Mesodermal cell (in vitro differentiated cells): ENCODE measurements around the gene PIGC.

Source experiments
- H3K27ac ChIP-seq: 2 replicates; pipeline ENCODE4 v1.7.0; 2013; ENCODE audit warnings: mild to moderate bottlenecking, low read depth, low read length, moderate library complexity; ENCODE audit not compliant: severe bottlenecking
- H3K36me3 ChIP-seq: 2 replicates; pipeline ENCODE4 v1.7.1; 2013; ENCODE audit warnings: mild to moderate bottlenecking, low read length, moderate library complexity; ENCODE audit not compliant: control insufficient read depth, insufficient read depth
- H3K4me1 ChIP-seq: one replicate; pipeline ENCODE4 v1.7.1; 2013; ENCODE audit warnings: mild to moderate bottlenecking, low read length; ENCODE audit not compliant: insufficient read depth, control insufficient read depth, poor library complexity, severe bottlenecking
- H3K4me3 ChIP-seq: 2 replicates; pipeline ENCODE4 v1.7.0; 2013; ENCODE audit warnings: low read length, control low read depth, mild to moderate bottlenecking; ENCODE audit not compliant: insufficient read depth, poor library complexity, severe bottlenecking; ENCODE audit errors: extremely low read depth
- H3K9me3 ChIP-seq: 2 replicates; pipeline ENCODE4 v1.7.1; 2013; ENCODE audit warnings: mild to moderate bottlenecking, low read length, moderate library complexity; ENCODE audit not compliant: control insufficient read depth
- WGBS, 2 experiments: methylation state at CpG; one replicate each; pipeline ENCODE4 v1.1.5; 2013; ENCODE audit warnings: missing lambda C conversion rate in 2 of 2; ENCODE audit not compliant: insufficient coverage in 2 of 2; 5-methylcytosine and 5-hydroxymethylcytosine counted together

The PIGC gene

DNA sequence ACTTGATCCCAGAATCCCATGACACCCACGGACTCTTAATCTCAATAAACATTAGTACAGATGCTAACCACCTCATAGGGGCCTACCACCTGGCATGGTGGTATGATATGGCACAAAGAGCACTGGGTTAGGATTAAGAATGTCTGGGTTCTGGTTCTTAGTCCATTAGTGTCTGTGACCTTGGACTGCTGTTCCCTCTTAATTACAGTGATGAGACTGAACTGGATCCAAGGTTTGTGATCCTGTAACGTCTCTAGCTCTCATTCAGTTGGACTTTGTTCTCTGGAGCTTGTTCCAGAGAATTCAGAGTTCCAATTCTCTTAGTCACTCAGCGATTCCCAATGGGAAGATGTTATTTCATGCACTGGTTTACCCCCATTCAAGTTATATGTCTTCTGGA, 23.6 kb upstream of the PIGC start:
- no peak overlapping the region for H3K4me3 ChIP-seq
- WGBS, 2 experiments = 33 to 70% methylated on average over 1 to 2 of the region's 3 CpGs
- no peak overlapping the region for H3K27ac ChIP-seq
- peaks cover 19% of the 10 kb centered on the region for H3K4me1 ChIP-seq
- no peaks in the 10 kb centered on the region for H3K36me3 ChIP-seq
- no peaks in the 10 kb centered on the region for H3K9me3 ChIP-seq

DNA sequence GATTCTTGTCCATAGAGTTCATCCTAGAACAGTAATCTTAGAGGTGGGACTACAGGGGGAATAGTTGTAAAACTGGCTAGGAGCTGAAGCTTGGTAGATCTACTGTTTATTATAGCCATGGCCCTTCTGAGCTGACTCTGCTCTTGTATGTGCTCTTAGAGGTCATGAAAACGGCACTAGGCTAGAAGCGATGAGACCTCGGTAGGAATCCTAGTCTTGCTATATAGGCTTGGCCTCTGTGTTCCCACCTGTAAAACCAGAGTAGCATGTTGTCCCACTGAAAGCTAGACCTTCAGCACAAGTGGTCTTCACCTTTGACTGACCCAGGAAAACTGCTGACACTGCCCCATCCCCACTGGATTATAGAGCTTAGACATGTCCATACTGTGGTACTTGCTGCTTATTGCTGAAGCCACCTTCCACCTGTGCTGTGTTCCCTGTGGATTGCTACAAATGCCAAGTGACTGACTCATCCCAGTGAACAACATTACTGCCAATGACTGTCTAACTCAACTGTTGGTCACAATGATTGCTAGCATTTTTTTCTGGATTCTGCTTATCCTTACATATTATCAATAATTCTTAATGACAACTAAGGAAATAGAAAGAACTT, 23.0 kb upstream of the PIGC start:
- Histone ChIP-seq H3K4me3 (no peak overlapping the region), H3K4me1 (peaks cover 19% of the 10 kb centered on the region), H3K36me3 (no peaks in the 10 kb centered on the region), H3K9me3 (no peaks in the 10 kb centered on the region), H3K27ac (no peak overlapping the region)
- 96% methylated on average over 3 of the region's 3 CpGs for WGBS, 2 experiments

DNA sequence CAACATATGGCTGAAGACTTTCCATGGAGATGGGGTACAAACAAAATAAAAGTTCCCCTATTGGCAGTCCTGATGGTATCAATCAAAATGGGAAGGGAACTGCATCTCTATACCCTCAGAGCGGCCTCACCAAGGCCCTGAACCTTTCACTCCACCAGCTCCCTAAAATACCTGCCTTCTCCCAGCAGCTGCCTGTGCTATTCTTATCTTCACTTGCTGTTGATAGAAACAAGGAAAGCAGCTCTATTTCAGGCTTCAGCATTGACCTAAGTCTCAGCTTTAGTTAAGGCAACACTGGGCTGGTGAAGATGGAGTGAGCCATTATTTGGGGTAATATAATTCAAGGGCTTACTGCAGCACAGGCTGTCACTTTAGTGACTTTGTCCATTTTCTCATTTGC, 21.7 kb upstream of the PIGC start:
- Histone ChIP-seq H3K27ac (no peak overlapping the region), H3K36me3 (no peaks in the 10 kb centered on the region), H3K4me1 (peaks cover 26% of the 10 kb centered on the region), H3K9me3 (no peaks in the 10 kb centered on the region), H3K4me3 (no peak overlapping the region)
- WGBS, 2 experiments = 100% methylated on average over 1 of the region's 1 CpG

GRCh38 chr1:172460887-172461315, 17.0 kb upstream of the PIGC start:
- Histone ChIP-seq H3K4me1 (peaks cover 15% of the 10 kb centered on the region), H3K27ac (peak overlapping the region; percentile 56), H3K36me3 (no peaks in the 10 kb centered on the region), H3K9me3 (no peaks in the 10 kb centered on the region), H3K4me3 (no peak overlapping the region)
- WGBS, 2 experiments = 67 to 83% methylated on average over 1 of the region's 1 CpG

DNA sequence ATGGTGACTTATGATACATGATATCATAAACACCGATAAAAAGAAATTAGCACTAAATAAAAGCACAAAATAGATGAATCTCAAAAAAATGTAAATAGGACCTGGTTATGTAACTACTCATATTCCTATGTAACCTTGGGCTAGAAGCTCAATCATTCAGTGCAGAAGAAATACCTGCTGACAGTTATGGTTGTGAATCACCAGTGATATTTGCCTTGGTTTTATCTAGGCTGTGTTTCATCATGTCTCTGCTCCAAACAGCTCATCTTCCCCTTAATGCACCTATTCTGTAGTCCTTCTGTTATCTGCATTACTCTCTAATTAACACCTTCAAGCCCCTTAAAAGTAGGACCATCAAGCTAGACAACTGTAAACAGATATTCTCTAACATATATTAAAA, 16.3 kb upstream of the PIGC start:
- H3K27ac ChIP-seq = no peak overlapping the region
- H3K9me3 ChIP-seq = no peaks in the 10 kb centered on the region
- H3K4me3 ChIP-seq = no peak overlapping the region
- H3K36me3 ChIP-seq = no peaks in the 10 kb centered on the region
- H3K4me1 ChIP-seq = peaks cover 13% of the 10 kb centered on the region
- no CpG with 5 or more reads among the region's 1 CpG for WGBS, 2 experiments

DNA sequence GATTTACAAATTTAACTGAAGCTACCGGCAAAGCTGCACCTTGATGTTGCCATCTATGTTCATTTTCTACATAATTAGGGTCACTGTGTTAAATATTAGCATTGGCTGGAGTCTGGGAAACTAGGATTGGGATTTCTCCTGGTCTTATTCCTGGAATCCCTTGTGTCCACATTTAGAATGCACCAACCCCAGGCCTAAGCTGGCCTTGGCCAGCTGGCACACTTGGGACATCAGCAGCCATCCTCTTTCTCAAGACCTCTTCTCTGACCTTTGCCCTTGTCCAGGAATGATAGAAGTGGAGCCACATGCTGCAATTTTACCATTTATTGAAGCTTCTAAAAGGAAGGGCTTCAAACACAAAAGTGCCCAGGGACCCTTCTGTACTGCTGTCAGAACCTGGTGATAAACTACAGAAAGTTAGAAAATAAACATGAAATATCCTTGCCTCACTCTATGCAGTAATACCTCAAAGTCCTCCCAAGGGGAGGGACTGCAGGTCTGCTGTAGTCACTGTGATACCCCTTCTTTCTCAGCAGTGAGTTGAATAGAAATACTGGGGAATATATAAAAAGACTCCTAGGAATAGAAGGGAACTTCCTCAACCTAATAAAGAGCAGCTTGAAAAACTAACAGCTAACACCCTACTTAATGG, 13.7 kb upstream of the PIGC start:
- H3K4me1 ChIP-seq = peaks cover 24% of the 10 kb centered on the region
- H3K4me3 ChIP-seq = no peak overlapping the region
- no peak overlapping the region for H3K27ac ChIP-seq
- H3K9me3 ChIP-seq = no peaks in the 10 kb centered on the region
- no CpG with 5 or more reads among the region's 1 CpG for WGBS, 2 experiments
- no peaks in the 10 kb centered on the region for H3K36me3 ChIP-seq

GRCh38 chr1:172456344-172456769, 12.5 kb upstream of the PIGC start:
- WGBS, 2 experiments = 94 to 95% methylated on average over 5 of the region's 5 CpGs
- H3K27ac ChIP-seq = no peak overlapping the region
- H3K4me3 ChIP-seq = no peak overlapping the region
- H3K36me3 ChIP-seq = no peaks in the 10 kb centered on the region
- H3K4me1 ChIP-seq = peaks cover 30% of the 10 kb centered on the region
- no peaks in the 10 kb centered on the region for H3K9me3 ChIP-seq

GRCh38 chr1:172455451-172455850, 11.6 kb upstream of the PIGC start:
- H3K36me3 ChIP-seq = no peaks in the 10 kb centered on the region
- no peak overlapping the region for H3K4me3 ChIP-seq
- H3K27ac ChIP-seq = no peak overlapping the region
- no peaks in the 10 kb centered on the region for H3K9me3 ChIP-seq
- WGBS, 2 experiments = 88 to 89% methylated on average over 1 of the region's 1 CpG
- peaks cover 29% of the 10 kb centered on the region for H3K4me1 ChIP-seq

DNA sequence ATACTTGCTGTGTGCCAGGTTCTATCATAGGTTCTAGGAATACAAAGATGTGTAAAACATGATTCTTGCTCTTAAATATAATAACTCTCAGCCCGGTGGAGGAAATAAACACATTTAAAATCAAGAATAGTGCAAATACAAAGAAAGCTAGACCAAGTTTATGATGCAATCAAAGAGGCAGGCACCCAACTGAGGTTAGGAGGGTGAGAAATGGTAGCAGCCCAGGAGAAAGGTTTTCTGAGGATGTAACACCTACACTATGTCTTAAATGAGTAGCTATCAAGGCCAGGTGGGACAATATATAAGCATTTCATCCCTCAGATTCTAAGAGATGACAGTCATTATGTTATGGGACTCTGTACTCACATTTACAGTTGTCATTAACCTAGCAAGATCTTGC, 9.7 kb upstream of the PIGC start:
- WGBS, 2 experiments = no CpG with 5 or more reads among the region's 1 CpG
- no peak overlapping the region for H3K4me3 ChIP-seq
- H3K4me1 ChIP-seq = peaks cover 43% of the 10 kb centered on the region
- no peak overlapping the region for H3K27ac ChIP-seq
- no peaks in the 10 kb centered on the region for H3K9me3 ChIP-seq
- no peaks in the 10 kb centered on the region for H3K36me3 ChIP-seq

DNA sequence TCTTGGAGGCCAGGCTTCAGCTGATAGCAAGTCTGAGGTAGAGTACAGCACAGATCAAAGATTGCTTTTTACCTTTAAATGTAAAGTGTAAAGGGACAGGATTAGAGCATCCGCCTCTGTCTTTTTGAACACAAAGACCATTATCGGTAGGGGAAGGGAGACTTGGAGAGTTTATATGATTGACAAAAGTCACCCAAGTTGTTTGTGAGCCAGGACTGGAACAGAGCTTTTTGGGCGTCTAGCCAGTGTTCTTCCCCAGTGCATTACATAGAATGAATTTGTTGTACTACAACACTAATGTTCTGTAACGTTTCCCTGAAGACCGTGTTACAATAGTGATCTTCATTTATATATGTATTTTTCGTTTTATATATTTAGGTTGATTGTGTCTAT, 9.3 kb upstream of the PIGC start:
- Histone ChIP-seq H3K36me3 (no peaks in the 10 kb centered on the region), H3K4me1 (peaks cover 47% of the 10 kb centered on the region), H3K4me3 (no peak overlapping the region), H3K27ac (peak overlapping the region; percentile 72), H3K9me3 (no peaks in the 10 kb centered on the region)
- 100% methylated on average over 2 of the region's 6 CpGs for WGBS, 2 experiments

DNA sequence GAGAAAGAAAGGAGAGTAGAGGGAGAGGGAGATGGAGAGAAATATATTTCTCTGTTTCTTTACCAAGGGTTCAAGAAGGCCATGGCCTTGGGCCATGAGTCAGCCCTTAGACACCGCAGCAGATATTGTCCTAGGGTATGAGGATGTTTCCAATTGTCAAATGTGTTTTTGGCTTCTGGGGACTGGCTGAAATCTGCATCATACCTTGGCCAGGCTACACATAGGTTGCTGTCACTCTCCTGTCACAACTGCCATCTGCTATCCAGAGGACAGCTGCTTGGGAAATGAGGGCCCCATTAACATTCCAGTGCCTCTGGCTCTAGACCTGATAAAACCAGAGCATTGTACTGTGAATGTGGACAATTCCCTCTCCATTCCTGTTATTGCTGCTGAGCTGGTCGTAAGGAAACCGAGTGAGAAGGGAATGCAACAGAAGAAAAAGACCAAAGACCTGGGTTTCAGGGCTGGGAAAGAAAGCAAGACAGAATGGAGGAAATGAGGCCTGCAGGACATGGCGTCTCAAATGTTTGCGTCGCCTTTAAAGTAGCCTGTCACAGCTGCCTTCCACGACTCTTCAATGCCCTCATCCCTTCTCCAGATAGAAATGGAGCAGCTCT, 8.8 kb upstream of the PIGC start:
- Histone ChIP-seq H3K27ac (peak overlapping the region; percentile 72), H3K4me3 (no peak overlapping the region)
- WGBS, 2 experiments = 75 to 87% methylated on average over 5 of the region's 7 CpGs

More for the DNA sequence above, 8.8 kb upstream of the PIGC start:
- H3K36me3 ChIP-seq = no peaks in the 10 kb centered on the region
- H3K4me1 ChIP-seq = peaks cover 47% of the 10 kb centered on the region
- H3K9me3 ChIP-seq = no peaks in the 10 kb centered on the region
